Measurements from ENCODE around the gene TRIM71.
"Not testable (repeated sequence)": the region's sequence is repeated elsewhere in the genome, so short reads cannot be mapped to it uniquely, and the experiment has no call there.

TRIM71 gene

GRCh38 chr3:32844322-32844654 lies 26.5 kb downstream of the TRIM71 start:
- DNase-seq, result no peak

GRCh38 chr3:32844914-32845313 lies 27.1 kb downstream of the TRIM71 start:
- DNase-seq, result no peak

GRCh38 chr3:32845546-32845945 lies 27.7 kb downstream of the TRIM71 start:
- not testable (repeated sequence) for DNase-seq

- not testable (repeated sequence) for DNase-seq
These were observed 29.2 kb downstream of the TRIM71 start for GRCh38 chr3:32847045-32847444.

- no peak for DNase-seq
These were observed 29.7 kb downstream of the TRIM71 start for GRCh38 chr3:32847528-32847927.

GRCh38 chr3:32848215-32848614 lies 30.4 kb downstream of the TRIM71 start:
- no peak for DNase-seq

GRCh38 chr3:32849046-32849445 lies 31.2 kb downstream of the TRIM71 start:
- no peak for DNase-seq

GRCh38 chr3:32850226-32850625 lies 32.4 kb downstream of the TRIM71 start:
- DNase-seq, result no peak

GRCh38 chr3:32850636-32851035 lies 32.8 kb downstream of the TRIM71 start:
- no peak for DNase-seq

GRCh38 chr3:32852146-32852545 lies 34.3 kb downstream of the TRIM71 start:
- no peak for DNase-seq

- no peak for DNase-seq
These were observed 37.7 kb downstream of the TRIM71 start for GRCh38 chr3:32855350-32855953.

GRCh38 chr3:32856355-32856889 lies 38.6 kb downstream of the TRIM71 start:
- DNase-seq, result no peak

GRCh38 chr3:32856901-32857507 lies 39.2 kb downstream of the TRIM71 start:
- no peak for DNase-seq

GRCh38 chr3:32857921-32858320 lies 40.1 kb downstream of the TRIM71 start:
- DNase-seq, result no peak

- DNase-seq, result no peak
These were observed 41.9 kb downstream of the TRIM71 start for GRCh38 chr3:32859604-32860237.

- DNase-seq, result no peak
These were observed 42.7 kb downstream of the TRIM71 start for GRCh38 chr3:32860499-32860898.

GRCh38 chr3:32861681-32862080 lies 43.9 kb downstream of the TRIM71 start:
- DNase-seq, result no peak

GRCh38 chr3:32862247-32862935 lies 44.6 kb downstream of the TRIM71 start:
- no peak for DNase-seq

- DNase-seq, result no peak
These were observed 45.2 kb downstream of the TRIM71 start for GRCh38 chr3:32862936-32863487.

- DNase-seq, result no peak
These were observed 47.6 kb downstream of the TRIM71 start for GRCh38 chr3:32865383-32865782.

GRCh38 chr3:32866533-32866932 lies 48.7 kb downstream of the TRIM71 start:
- DNase-seq, result no peak

- DNase-seq, result no peak
These were observed 50.2 kb downstream of the TRIM71 start for GRCh38 chr3:32867954-32868353.

GRCh38 chr3:32868719-32869512 lies 51.1 kb downstream of the TRIM71 start:
- DNase-seq, result no peak
